Osteocyte (in vitro differentiated cells): ENCODE measurements around the gene TNFSF9. TPM values are rescaled to one million over a fixed set of nuclear protein-coding genes. Genes with fewer than 3 reads are reported as not detected.
"Not testable (repeated sequence)": the region's sequence is repeated elsewhere in the genome, so short reads cannot be mapped to it uniquely, and the experiment has no call there.

Source experiments
- DNase-seq: peaks from one replicate; pipeline ENCODE4 v3.0.0; 2021; ENCODE audit warnings: mixed read lengths; ENCODE audit not compliant: unreplicated experiment; ENCODE audit errors: extremely low spot score
- H3K27ac Mint-ChIP-seq: one replicate; pipeline ENCODE4 v1.8.0; 2021; ENCODE audit warnings: mild to moderate bottlenecking, mixed read lengths; ENCODE audit not compliant: unreplicated experiment
- H3K27me3 Mint-ChIP-seq: one replicate; pipeline ENCODE4 v1.8.0; 2021; ENCODE audit warnings: mixed read lengths; ENCODE audit not compliant: unreplicated experiment
- H3K36me3 Mint-ChIP-seq: one replicate; pipeline ENCODE4 v1.8.0; 2021; ENCODE audit warnings: mixed read lengths; ENCODE audit not compliant: unreplicated experiment
- H3K4me1 Mint-ChIP-seq: one replicate; pipeline ENCODE4 v1.8.0; 2021; ENCODE audit warnings: mixed read lengths; ENCODE audit not compliant: unreplicated experiment
- H3K4me3 Mint-ChIP-seq: one replicate; pipeline ENCODE4 v1.8.0; 2021; ENCODE audit warnings: mild to moderate bottlenecking, moderate library complexity, mixed read lengths; ENCODE audit not compliant: unreplicated experiment
- H3K9me3 Mint-ChIP-seq: one replicate; pipeline ENCODE4 v1.8.0; 2021; ENCODE audit warnings: mixed read lengths; ENCODE audit not compliant: unreplicated experiment
- total RNA-seq: library from RNA; stranded (reverse); gene quantifications from 2 replicates; pipeline ENCODE4 v1.2.1, GENCODE V29; 2021
- TF ChIP-seq, protein P1 (sequence below): fragments of 200-600 bp; sonication (generic); IDR thresholded peaks from 2 replicates; pipeline ENCODE4 v1.5.0; 2021; ENCODE audit warnings: antibody characterized with exemption, mild to moderate bottlenecking, moderate library complexity

TNFSF9 gene
- total RNA-seq, 1 donor from 2014 or later: 1.5 TPM

GRCh38 chr19:6576869-6577475 lies 46.1 kb downstream of the TNFSF9 start:
- Mint-ChIP-seq H3K27ac (no peak overlapping the region), H3K36me3 (no peaks in the 10 kb centered on the region), H3K9me3 (no peaks in the 10 kb centered on the region), H3K4me3 (no peak overlapping the region), H3K4me1 (no peaks in the 10 kb centered on the region), H3K27me3 (no peaks in the 10 kb centered on the region)
- DNase-seq: no peak
- TF ChIP-seq, protein P1, sequence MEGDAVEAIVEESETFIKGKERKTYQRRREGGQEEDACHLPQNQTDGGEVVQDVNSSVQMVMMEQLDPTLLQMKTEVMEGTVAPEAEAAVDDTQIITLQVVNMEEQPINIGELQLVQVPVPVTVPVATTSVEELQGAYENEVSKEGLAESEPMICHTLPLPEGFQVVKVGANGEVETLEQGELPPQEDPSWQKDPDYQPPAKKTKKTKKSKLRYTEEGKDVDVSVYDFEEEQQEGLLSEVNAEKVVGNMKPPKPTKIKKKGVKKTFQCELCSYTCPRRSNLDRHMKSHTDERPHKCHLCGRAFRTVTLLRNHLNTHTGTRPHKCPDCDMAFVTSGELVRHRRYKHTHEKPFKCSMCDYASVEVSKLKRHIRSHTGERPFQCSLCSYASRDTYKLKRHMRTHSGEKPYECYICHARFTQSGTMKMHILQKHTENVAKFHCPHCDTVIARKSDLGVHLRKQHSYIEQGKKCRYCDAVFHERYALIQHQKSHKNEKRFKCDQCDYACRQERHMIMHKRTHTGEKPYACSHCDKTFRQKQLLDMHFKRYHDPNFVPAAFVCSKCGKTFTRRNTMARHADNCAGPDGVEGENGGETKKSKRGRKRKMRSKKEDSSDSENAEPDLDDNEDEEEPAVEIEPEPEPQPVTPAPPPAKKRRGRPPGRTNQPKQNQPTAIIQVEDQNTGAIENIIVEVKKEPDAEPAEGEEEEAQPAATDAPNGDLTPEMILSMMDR: no peak

GRCh38 chr19:6577476-6578125 lies 46.8 kb downstream of the TNFSF9 start:
- DNase-seq: no peak
- H3K9me3 Mint-ChIP-seq: no peaks in the 10 kb centered on the region
- H3K4me1 Mint-ChIP-seq: no peaks in the 10 kb centered on the region
- TF ChIP-seq, protein P1: no peak
- H3K36me3 Mint-ChIP-seq: no peaks in the 10 kb centered on the region
- no peak overlapping the region for H3K4me3 Mint-ChIP-seq
- no peak overlapping the region for H3K27ac Mint-ChIP-seq
- H3K27me3 Mint-ChIP-seq: no peaks in the 10 kb centered on the region

DNA sequence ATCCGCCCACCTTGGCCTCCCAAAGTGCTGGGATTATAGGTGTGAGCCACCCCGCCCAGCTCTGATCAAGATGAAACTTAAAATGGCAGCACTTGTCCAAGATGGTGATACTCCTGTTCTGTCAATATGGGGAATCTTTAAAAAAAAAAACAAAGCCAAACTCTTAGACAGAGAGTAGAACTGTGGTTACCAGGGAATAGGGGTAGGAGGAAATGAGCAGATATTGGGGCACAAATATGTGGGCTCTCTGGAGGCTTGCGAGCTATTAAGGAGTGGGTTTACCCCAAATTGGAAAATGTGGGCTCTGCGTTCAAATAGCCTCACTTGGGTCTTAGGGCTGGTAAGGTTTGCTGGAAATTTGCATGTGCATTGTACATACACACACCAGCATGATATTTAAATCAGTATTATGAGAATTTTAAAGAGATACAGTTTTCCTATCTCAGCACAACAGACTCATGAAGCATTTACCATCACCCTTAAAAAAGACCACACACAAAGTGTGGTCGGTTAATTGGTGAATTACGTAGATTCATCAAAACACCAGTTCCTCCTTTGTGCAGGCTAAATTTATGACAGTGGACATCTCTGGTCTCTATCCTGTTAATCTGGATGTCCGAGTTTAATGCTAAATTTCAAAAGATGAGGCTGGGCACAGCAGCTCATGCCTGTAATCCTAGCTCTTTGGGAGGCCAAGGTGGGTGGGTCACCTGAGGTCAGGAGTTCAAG lies 48.8 kb downstream of the TNFSF9 start:
- TF ChIP-seq, protein P1: no peak
- no peak overlapping the region for H3K4me3 Mint-ChIP-seq
- H3K27ac Mint-ChIP-seq: no peak overlapping the region
- DNase-seq: no peak
- no peaks in the 10 kb centered on the region for H3K9me3 Mint-ChIP-seq
- H3K36me3 Mint-ChIP-seq: no peaks in the 10 kb centered on the region
- H3K27me3 Mint-ChIP-seq: no peaks in the 10 kb centered on the region
- no peaks in the 10 kb centered on the region for H3K4me1 Mint-ChIP-seq

DNA sequence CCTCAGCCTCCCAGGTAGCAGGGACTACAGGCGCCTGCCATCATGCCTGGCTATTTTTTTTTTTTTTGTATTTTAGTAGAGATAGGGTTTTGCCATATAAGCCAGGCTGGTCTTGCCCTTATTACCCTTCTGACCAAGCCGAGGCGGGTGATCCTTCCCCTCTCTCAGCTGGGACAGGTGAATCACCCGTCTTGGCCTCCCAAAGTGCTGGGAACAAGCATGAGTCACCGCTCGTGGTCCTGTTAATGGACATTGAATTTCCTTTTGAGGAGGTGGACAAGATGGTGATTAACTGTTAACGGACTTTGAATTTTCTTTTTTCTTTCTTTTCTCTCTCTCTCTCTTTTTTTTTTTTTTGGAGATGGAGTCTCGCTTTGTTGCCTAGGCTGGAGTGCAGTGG lies 49.5 kb downstream of the TNFSF9 start:
- no peaks in the 10 kb centered on the region for H3K27me3 Mint-ChIP-seq
- TF ChIP-seq, protein P1: no peak
- H3K4me1 Mint-ChIP-seq: no peaks in the 10 kb centered on the region
- no peak for DNase-seq
- no peak overlapping the region for H3K27ac Mint-ChIP-seq
- H3K36me3 Mint-ChIP-seq: no peaks in the 10 kb centered on the region
- H3K4me3 Mint-ChIP-seq: no peak overlapping the region
- H3K9me3 Mint-ChIP-seq: no peaks in the 10 kb centered on the region

DNA sequence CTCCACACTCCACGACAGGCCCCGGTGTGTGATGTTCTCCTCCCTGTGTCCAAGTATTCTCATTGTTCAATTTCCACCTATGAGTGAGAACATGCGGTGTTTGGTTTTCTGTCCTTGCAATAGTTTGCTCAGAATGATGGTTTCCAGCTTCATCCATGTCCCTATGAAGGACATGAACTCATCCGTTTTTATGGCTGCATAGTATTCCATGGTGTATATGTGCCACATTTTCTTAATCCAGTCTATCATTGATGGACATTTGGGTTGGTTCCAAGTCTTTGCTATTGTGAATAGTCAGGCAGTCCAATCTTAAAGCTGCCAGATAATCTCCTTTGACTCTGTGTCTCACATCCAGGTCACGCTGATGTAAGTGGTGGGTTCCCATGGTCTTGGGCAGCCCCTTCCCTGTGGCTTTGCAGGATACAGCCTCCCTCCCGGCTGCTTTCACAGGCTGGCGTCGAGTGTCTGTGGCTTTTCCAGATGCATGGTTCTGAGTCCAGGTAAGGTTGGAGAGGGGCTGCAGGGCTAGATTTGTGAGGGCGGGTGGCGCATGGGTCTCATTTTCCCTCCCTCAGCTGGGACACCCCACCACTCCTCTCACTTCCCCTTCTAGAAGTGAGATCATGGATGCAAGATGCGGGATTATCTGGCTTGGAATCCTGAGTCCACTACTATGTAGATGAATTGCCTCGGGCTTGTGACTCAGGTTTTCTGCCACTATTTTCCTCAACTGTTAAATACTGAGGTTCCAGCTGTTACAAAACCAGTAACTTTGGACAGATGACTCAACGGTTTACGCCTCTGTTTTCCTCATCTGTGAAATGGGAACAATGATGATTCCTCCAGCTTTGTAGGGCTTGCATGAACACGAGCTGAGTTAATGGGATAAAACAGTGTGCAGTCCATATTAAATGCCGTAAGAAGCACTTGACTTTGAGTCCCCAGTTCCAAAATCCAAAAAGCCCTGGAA lies 52.0 kb downstream of the TNFSF9 start:
- H3K27ac Mint-ChIP-seq: not testable (repeated sequence)

More for the DNA sequence above, 52.0 kb downstream of the TNFSF9 start:
- H3K4me3 Mint-ChIP-seq, DNase-seq, H3K4me1 Mint-ChIP-seq, H3K36me3 Mint-ChIP-seq, H3K9me3 Mint-ChIP-seq: not testable (repeated sequence)
- H3K27me3 Mint-ChIP-seq: peaks cover 17% of the 10 kb centered on the region
